ENCODE measurements around the gene CCL16.

Gene CCL16

GRCh38 chr17:35953720-35954119, 27.6 kb downstream of the CCL16 start:
- H3F3A ChIP-seq (ENCODE audit: insufficient read depth): no peaks in the 10 kb centered on the region
- H3K4me2 ChIP-seq (ENCODE audit: low read depth, low read length, poor library complexity, severe bottlenecking): no peak overlapping the region
- no peak overlapping the region for H3K27ac ChIP-seq (ENCODE audit: low read depth, low read length)
- no peaks in the 10 kb centered on the region for H3K27me3 ChIP-seq (ENCODE audit: low read length)
- no peak overlapping the region for H3K9ac ChIP-seq (ENCODE audit: low read length)
- H3K9me2 ChIP-seq (replicated peaks; ENCODE audit: insufficient read depth, low read length): no peaks in the 10 kb centered on the region
- no peaks in the 10 kb centered on the region for H3K9me3 ChIP-seq (ENCODE audit: insufficient read depth, low read length)
- no peak for TF ChIP-seq CTCF (IDR thresholded peaks at IDR 0.05; ENCODE audit: insufficient read depth, low read length, poor library complexity, severe bottlenecking)
- no peak for TF ChIP-seq EZH2phosphoT487 (conservative IDR thresholded peaks at IDR 0.05; ENCODE audit: low read length)
- H4K20me1 ChIP-seq (ENCODE audit: low read depth, low read length): no peaks in the 10 kb centered on the region
- H2AFZ ChIP-seq (ENCODE audit: low read depth, low read length, severe bottlenecking): no peak overlapping the region
- H3K79me2 ChIP-seq (ENCODE audit: insufficient read depth, low read length): no peaks in the 10 kb centered on the region
- no peak overlapping the region for H3K4me3 ChIP-seq (ENCODE audit: insufficient read depth, low read length, poor library complexity, severe bottlenecking)
- no peaks in the 10 kb centered on the region for H3K36me3 ChIP-seq (ENCODE audit: low read length)

- Histone ChIP-seq H3K9me3 (ENCODE audit: insufficient read depth, low read length) (no peaks in the 10 kb centered on the region), H3K9ac (ENCODE audit: low read length) (no peak overlapping the region), H3K9me2 (replicated peaks; ENCODE audit: insufficient read depth, low read length) (no peaks in the 10 kb centered on the region), H2AFZ (ENCODE audit: low read depth, low read length, severe bottlenecking) (no peak overlapping the region), H3K27ac (ENCODE audit: low read depth, low read length) (no peak overlapping the region), H3K79me2 (ENCODE audit: insufficient read depth, low read length) (no peaks in the 10 kb centered on the region), H3K4me2 (ENCODE audit: low read depth, low read length, poor library complexity, severe bottlenecking) (no peak overlapping the region), H3K36me3 (ENCODE audit: low read length) (no peaks in the 10 kb centered on the region), H3K27me3 (ENCODE audit: low read length) (no peaks in the 10 kb centered on the region), H4K20me1 (ENCODE audit: low read depth, low read length) (no peaks in the 10 kb centered on the region), H3F3A (ENCODE audit: insufficient read depth) (no peaks in the 10 kb centered on the region), H3K4me3 (ENCODE audit: insufficient read depth, low read length, poor library complexity, severe bottlenecking) (no peak overlapping the region)
- TF ChIP-seq EZH2phosphoT487 (conservative IDR thresholded peaks at IDR 0.05; ENCODE audit: low read length): no peak
- TF ChIP-seq CTCF (IDR thresholded peaks at IDR 0.05; ENCODE audit: insufficient read depth, low read length, poor library complexity, severe bottlenecking): no peak
Observed at GRCh38 chr17:35949401-35949800, 31.9 kb downstream of the CCL16 start.

GRCh38 chr17:35948092-35948491, 33.2 kb downstream of the CCL16 start:
- Histone ChIP-seq H3K9me3 (ENCODE audit: insufficient read depth, low read length) (no peaks in the 10 kb centered on the region), H4K20me1 (ENCODE audit: low read depth, low read length) (no peaks in the 10 kb centered on the region), H3K27me3 (ENCODE audit: low read length) (no peaks in the 10 kb centered on the region), H2AFZ (ENCODE audit: low read depth, low read length, severe bottlenecking) (no peak overlapping the region), H3K4me2 (ENCODE audit: low read depth, low read length, poor library complexity, severe bottlenecking) (no peak overlapping the region), H3K9ac (ENCODE audit: low read length) (no peak overlapping the region), H3K36me3 (ENCODE audit: low read length) (no peaks in the 10 kb centered on the region), H3K79me2 (ENCODE audit: insufficient read depth, low read length) (no peaks in the 10 kb centered on the region), H3F3A (ENCODE audit: insufficient read depth) (no peaks in the 10 kb centered on the region), H3K9me2 (replicated peaks; ENCODE audit: insufficient read depth, low read length) (no peaks in the 10 kb centered on the region), H3K27ac (ENCODE audit: low read depth, low read length) (no peak overlapping the region), H3K4me3 (ENCODE audit: insufficient read depth, low read length, poor library complexity, severe bottlenecking) (no peak overlapping the region)
- no peak for TF ChIP-seq CTCF (IDR thresholded peaks at IDR 0.05; ENCODE audit: insufficient read depth, low read length, poor library complexity, severe bottlenecking)
- TF ChIP-seq EZH2phosphoT487 (conservative IDR thresholded peaks at IDR 0.05; ENCODE audit: low read length): no peak

All from SU-DHL-6 (cell line).